HEK293T (cell line): ENCODE data around the gene UBASH3A.

Experiments
- CTCF ChIA-PET: fragments of 350-600 bp; formaldehyde crosslinking; extraction: SDS; loops from one replicate; lab custom pipeline; 2021; ENCODE audit warnings: antibody characterized with exemption, inconsistent platforms; lab: Yijun Ruan, JAX
- POLR2A ChIA-PET: fragments of 350-600 bp; formaldehyde crosslinking; extraction: SDS; loops from one replicate; lab custom pipeline; 2020; ENCODE audit warnings: antibody characterized with exemption, inconsistent platforms; lab: Yijun Ruan, JAX
- DNase-seq: peaks from one replicate; pipeline ENCODE4 v3.0.0; 2012; ENCODE audit warnings: mixed read lengths; ENCODE audit errors: extremely low spot score
- ARNT ChIP-seq: fragments of 450-650 bp; IDR thresholded peaks from 2 replicates; pipeline ENCODE4 v1.6.1; 2017; ENCODE audit warnings: mild to moderate bottlenecking
- BHLHE40 ChIP-seq: fragments of 450-650 bp; IDR thresholded peaks from 2 replicates; pipeline ENCODE4 v1.6.1; 2016; ENCODE audit warnings: mild to moderate bottlenecking, moderate library complexity, borderline replicate concordance
- CTBP1 ChIP-seq: fragments of 450-650 bp; IDR thresholded peaks from 2 replicates; pipeline ENCODE4 v1.6.1; 2016; ENCODE audit warnings: borderline replicate concordance
- ELF4 ChIP-seq: fragments of 450-650 bp; IDR thresholded peaks from 2 replicates; pipeline ENCODE4 v1.6.1; 2017; ENCODE audit warnings: antibody characterized with exemption
- FOXA1 ChIP-seq: fragments of 450-650 bp; IDR thresholded peaks from 2 replicates; pipeline ENCODE4 v1.6.1; 2016; ENCODE audit warnings: mild to moderate bottlenecking
- FOXK2 ChIP-seq: fragments of 450-650 bp; IDR thresholded peaks from 2 replicates; pipeline ENCODE4 v1.6.1; 2016; ENCODE audit warnings: mild to moderate bottlenecking
- FOXM1 ChIP-seq: fragments of 450-650 bp; IDR thresholded peaks from 2 replicates; pipeline ENCODE4 v1.6.1; 2017; ENCODE audit warnings: mild to moderate bottlenecking, borderline replicate concordance
- HDGF ChIP-seq: fragments of 450-650 bp; IDR thresholded peaks from 2 replicates; pipeline ENCODE4 v1.6.1; 2017; ENCODE audit warnings: antibody characterized with exemption, borderline replicate concordance
- L3MBTL2 ChIP-seq: fragments of 450-650 bp; conservative IDR thresholded peaks from 2 replicates; pipeline ENCODE4 v1.6.1; 2016; ENCODE audit warnings: mild to moderate bottlenecking
- LEF1 ChIP-seq: fragments of 450-650 bp; IDR thresholded peaks from 2 replicates; pipeline ENCODE4 v1.6.1; 2017; ENCODE audit warnings: mild to moderate bottlenecking, borderline replicate concordance
- NFRKB ChIP-seq: fragments of 450-650 bp; IDR thresholded peaks from 2 replicates; pipeline ENCODE4 v1.6.1; 2016; ENCODE audit warnings: mild to moderate bottlenecking, moderate library complexity
- SP1 ChIP-seq: fragments of 450-650 bp; IDR thresholded peaks from 2 replicates; pipeline ENCODE4 v1.6.1; 2017
- SUZ12 ChIP-seq: fragments of 450-650 bp; IDR thresholded peaks from 2 replicates; pipeline ENCODE4 v1.6.1; 2016; ENCODE audit warnings: mild to moderate bottlenecking
- TARDBP ChIP-seq: fragments of 450-650 bp; IDR thresholded peaks from 2 replicates; pipeline ENCODE4 v1.6.1; 2016
- ZNF384 ChIP-seq: fragments of 450-650 bp; IDR thresholded peaks from 2 replicates; pipeline ENCODE4 v1.6.1; 2016
- TF ChIP-seq, protein P1 (sequence below): fragments of 450-650 bp; IDR thresholded peaks from 2 replicates; pipeline ENCODE4 v1.6.1; 2016

UBASH3A gene

DNA sequence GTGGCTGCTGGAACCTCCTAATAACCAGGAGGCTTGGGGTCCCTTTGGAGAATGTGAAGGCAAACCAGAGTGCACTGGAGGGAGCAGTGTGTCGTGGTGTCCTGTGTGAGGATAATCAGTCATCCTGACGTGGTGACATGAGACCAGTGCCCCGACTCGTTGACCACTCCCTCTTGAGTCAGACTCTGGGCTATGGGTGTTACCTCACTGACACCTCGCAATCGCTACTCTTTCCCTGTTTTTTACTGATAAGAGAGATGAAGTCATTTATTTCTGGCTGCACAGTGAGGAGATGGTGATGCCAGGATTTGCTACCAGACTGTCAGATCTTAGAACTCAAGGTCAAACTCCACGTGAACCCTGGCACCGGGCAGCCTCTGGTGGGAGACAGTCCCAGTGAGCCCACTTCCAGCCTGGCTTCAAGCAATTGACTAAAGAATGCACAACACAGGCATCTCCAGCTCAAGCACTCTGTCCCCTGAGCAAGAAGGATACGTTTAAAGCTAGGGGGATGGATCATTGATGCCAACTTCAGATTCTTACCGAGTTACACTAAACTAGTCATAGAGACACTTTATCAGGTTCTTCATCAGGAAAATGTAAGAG, 30.3 kb downstream of the UBASH3A start:
- DNase-seq = no peak
- ChIA-PET POLR2A (no interaction called here), CTCF (no interaction called here)
- TF ChIP-seq LEF1 (no peak), HDGF (no peak), FOXM1 (no peak), NFRKB (no peak), ELF4 (no peak), CTBP1 (no peak), BHLHE40 (no peak), ZNF384 (no peak), SP1 (no peak)
- TF ChIP-seq, protein P1, sequence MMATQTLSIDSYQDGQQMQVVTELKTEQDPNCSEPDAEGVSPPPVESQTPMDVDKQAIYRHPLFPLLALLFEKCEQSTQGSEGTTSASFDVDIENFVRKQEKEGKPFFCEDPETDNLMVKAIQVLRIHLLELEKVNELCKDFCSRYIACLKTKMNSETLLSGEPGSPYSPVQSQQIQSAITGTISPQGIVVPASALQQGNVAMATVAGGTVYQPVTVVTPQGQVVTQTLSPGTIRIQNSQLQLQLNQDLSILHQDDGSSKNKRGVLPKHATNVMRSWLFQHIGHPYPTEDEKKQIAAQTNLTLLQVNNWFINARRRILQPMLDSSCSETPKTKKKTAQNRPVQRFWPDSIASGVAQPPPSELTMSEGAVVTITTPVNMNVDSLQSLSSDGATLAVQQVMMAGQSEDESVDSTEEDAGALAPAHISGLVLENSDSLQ = no peak

DNA sequence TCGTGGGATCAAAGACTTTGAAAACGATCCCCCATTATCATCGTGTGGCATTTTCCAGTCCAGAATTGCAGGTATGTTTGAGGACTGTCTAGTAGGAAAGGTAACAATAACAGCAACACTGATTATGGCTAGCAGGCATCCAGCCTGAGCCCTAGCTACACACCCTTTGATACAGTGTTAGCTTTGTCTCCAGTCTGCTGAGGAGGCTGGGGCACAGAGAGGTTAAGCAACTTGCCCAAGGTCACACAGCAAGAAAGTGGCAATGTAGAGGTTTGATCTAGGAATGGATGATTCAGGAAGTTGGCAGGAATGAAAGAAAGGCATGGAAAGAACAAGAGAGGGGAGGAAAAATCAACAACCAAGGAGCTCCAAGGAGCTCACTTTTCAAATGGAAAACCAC, 31.2 kb downstream of the UBASH3A start:
- TF ChIP-seq ARNT (no peak), L3MBTL2 (no peak), FOXM1 (no peak), CTBP1 (no peak)
- TF ChIP-seq, protein P1 = no peak
- ChIA-PET POLR2A (no interaction called here), CTCF (no interaction called here)
- no peak for DNase-seq

DNA sequence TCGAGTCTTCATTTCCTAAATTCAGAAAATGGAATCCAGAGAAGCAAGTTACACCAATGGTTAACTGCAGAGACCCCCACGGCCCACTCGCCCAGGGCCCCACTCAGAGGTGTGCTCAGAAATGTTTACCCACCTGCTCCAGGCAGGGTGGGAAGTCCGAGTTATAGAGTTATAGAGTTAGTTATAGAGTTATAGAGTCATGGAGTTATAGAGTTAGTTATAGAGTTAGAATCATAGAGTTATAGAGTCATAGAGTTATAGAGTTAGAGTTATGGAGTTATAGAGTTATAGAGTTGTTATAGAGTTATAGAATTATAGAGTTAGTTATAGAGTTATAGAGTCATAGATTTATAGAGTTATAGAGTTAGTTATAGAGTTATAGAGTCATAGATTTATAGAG, 31.7 kb downstream of the UBASH3A start:
- DNase-seq = no peak
- no peak for TF ChIP-seq FOXK2
- TF ChIP-seq SP1 = no peak
- no peak for TF ChIP-seq TARDBP
- no peak for TF ChIP-seq ARNT
- no peak for TF ChIP-seq L3MBTL2
- TF ChIP-seq ZNF384 = no peak
- TF ChIP-seq, protein P1 = no peak
- TF ChIP-seq BHLHE40 = no peak
- TF ChIP-seq FOXM1 = no peak
- no peak for TF ChIP-seq ELF4
- TF ChIP-seq NFRKB = no peak
- TF ChIP-seq CTBP1 = no peak
- TF ChIP-seq FOXA1 = no peak
- CTCF ChIA-PET = no interaction called here
- POLR2A ChIA-PET = no interaction called here

DNA sequence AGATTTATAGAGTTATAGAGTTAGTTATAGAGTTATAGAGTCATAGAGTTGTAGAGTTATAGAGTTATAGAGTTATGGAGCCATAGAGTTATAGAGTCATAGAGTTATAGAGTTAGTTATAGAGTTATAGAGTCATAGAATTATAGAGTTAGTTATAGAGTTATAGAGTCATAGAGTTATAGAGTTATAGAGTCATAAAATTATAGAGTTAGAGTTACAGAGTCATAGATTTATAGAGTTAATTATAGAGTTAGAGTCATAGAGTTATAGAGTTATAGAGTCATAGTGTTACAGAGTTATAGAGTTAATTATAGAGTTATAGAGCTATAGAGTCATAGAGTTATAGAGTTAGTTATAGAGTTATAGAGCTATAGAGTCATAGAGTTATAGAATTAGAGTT, 32.1 kb downstream of the UBASH3A start:
- ChIA-PET POLR2A (no interaction called here), CTCF (no interaction called here)
- TF ChIP-seq HDGF (no peak), SUZ12 (no peak), FOXK2 (no peak), LEF1 (no peak), FOXA1 (no peak), ARNT (no peak), L3MBTL2 (no peak), NFRKB (no peak), SP1 (no peak), BHLHE40 (no peak), FOXM1 (no peak), ZNF384 (no peak), ELF4 (no peak), CTBP1 (no peak), TARDBP (no peak)
- TF ChIP-seq, protein P1 = no peak
- DNase-seq = no peak

DNA sequence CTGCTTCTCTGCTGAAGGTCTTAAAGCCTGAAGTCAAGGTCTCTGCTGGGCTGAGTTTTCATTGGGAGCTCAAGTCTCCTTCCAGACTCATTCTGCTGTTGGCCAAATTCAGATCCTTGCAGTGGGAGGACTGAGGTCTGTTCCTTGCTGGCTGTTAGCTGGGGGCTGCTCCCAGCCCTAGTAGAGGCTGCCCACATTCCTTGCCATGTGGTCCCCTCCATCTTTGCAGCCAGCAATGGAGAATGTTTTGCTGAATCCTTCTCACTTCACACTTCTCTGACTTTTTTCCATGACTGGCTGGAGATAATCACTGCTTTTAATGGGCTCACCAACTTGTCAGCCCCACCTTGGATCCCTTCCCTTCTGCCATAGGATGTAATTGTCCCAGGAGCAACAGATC, 33.2 kb downstream of the UBASH3A start:
- POLR2A ChIA-PET = no interaction called here
- DNase-seq = no peak
- TF ChIP-seq LEF1 (no peak), ARNT (no peak), FOXM1 (no peak), ZNF384 (no peak), NFRKB (no peak), SUZ12 (no peak), TARDBP (no peak), HDGF (no peak), FOXK2 (no peak), CTBP1 (no peak), SP1 (no peak), FOXA1 (no peak), BHLHE40 (no peak), ELF4 (no peak), L3MBTL2 (no peak)
- TF ChIP-seq, protein P1 = no peak
- CTCF ChIA-PET = no interaction called here
